Measurements from ENCODE around the gene EEFSEC. TPM values are rescaled to one million over a fixed set of nuclear protein-coding genes. Genes with fewer than 3 reads are reported as not detected.

Gene EEFSEC
- total and polyA plus RNA-seq, 2 of the 8 experiments (the other 6 are each of a cell fraction or from before 2014, with no cell fraction given), result 13.1 to 19.8 TPM

DNA sequence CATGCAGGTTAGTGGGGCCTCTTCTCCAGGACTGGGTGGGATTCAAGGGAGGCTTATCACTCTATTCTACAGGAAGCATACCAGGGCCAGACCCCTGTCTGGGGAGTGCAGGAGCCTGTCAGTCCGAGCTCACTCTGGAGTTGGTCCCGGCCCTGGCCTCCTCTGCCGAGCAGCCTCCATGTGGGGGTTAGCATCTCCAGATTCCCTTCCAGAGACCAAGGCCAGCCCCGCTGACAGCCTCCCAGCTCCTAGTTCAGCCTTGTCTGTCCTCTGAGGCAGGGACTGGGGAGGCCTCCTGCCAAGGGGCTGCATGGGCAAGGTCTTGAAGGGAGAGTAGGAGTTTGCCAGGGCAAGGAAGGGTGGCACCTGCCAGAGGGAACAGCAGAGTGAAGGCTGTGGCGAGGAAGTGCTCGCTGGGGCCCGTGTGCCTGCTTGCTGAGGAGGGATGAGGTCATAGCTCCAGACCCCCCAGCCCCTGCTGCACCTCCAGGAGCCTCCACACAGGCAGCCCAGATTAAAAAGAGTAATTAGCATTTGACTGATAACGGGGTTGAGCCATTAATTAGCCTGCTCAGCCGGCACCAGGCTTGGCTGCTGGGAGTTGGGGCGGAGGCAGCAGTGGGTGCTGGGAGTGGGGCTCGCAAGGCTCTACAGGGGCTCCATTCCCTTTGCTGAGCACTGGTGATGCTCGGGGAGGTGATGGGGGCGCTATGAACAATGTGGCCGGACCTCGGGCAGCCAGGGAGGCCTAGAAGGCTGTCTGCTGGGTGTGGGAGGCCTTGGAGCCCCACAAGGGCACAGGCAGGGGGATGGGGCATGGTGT is 259.1 kb downstream of the EEFSEC start:
- Histone ChIP-seq H3K14ac (ENCODE audit: insufficient read length) (no peak overlapping the region), H3K4me1 (replicated peaks in 1 of 4; ENCODE audit: control insufficient read depth in 3 of 4, insufficient read depth in 4 of 4, low read length in 3 of 4) (peaks cover 0 to 24% (median 19%) of the 10 kb centered on the region in 4 experiments; a peak in 6 of 7 replicates), H3K4me2 (ENCODE audit: insufficient read depth in 1 of 2, low read depth in 2 of 2, low read length in 2 of 2) (peak overlapping the region; percentile 14 to 31; a peak in 3 of 4 replicates), H4K20me1 (replicated peaks in 1 of 2; ENCODE audit: control insufficient read depth in 1 of 2, insufficient read depth in 2 of 2, low read length in 2 of 2) (no peaks in the 10 kb centered on the region), H3K4me3 (ENCODE audit: extremely low read depth in 1 of 4, insufficient read depth in 2 of 4, low read depth in 3 of 4, low read length in 4 of 4) (no peak overlapping the region), H2BK120ac (replicated peaks; ENCODE audit: low read depth, low read length) (no peak overlapping the region), H3K9me3 (ENCODE audit: insufficient read depth in 2 of 2, low read depth in 1 of 2, low read length in 1 of 2) (no peaks in the 10 kb centered on the region), H2AK5ac (ENCODE audit: low read depth, low read length) (no peak overlapping the region), H4K8ac (ENCODE audit: extremely low read depth, insufficient read depth, low read length) (peak overlapping the region; percentile 82), H3K27me3 (replicated peaks in 1 of 4; ENCODE audit: control insufficient read depth in 3 of 4, extremely low read depth in 1 of 4, insufficient read depth in 3 of 4, low read length in 3 of 4) (no peaks in the 10 kb centered on the region; a peak in 1 of 7 replicates), H3K9ac (replicated peaks in 1 of 4; ENCODE audit: extremely low read depth in 1 of 4, low read depth in 3 of 4, low read length in 3 of 4) (no peak overlapping the region), H2BK5ac (ENCODE audit: low read depth, low read length) (peak overlapping the region; percentile 60; the same call in 1 of the 2 replicates), H3K23ac (ENCODE audit: insufficient read length) (no peak overlapping the region), H2BK20ac (ENCODE audit: low read length) (0 out of 2 replicates have a peak overlapping the region, but pooled peaks have one; percentile 55), H3K36me3 (ENCODE audit: control insufficient read depth in 2 of 4, insufficient read depth in 4 of 4, low read length in 3 of 4) (no peaks in the 10 kb centered on the region), H3K18ac (ENCODE audit: extremely low read depth, low read length) (no peak overlapping the region; the same call in 1 of the 2 replicates), H3K23me2 (ENCODE audit: low read depth, low read length) (peaks cover 2% of the 10 kb centered on the region; the same call in 1 of the 2 replicates), H3K56ac (replicated peaks; ENCODE audit: insufficient read length, low read depth, low read length) (no peak overlapping the region), H2AFZ (ENCODE audit: low read length) (no peak overlapping the region), H3K4ac (replicated peaks; ENCODE audit: insufficient read length, low read depth, low read length) (peak overlapping the region; percentile 16), H3K79me2 (ENCODE audit: control insufficient read depth in 1 of 2, insufficient read depth in 2 of 2, low read length in 2 of 2) (no peaks in the 10 kb centered on the region), H2BK12ac (ENCODE audit: low read depth, low read length) (peak overlapping the region; percentile 63; the same call in 1 of the 2 replicates), H2BK15ac (ENCODE audit: low read length) (peak overlapping the region; percentile 84; the same call in 1 of the 2 replicates), H4K91ac (replicated peaks; ENCODE audit: insufficient read length, low read length) (peak overlapping the region; percentile 39), H3K79me1 (ENCODE audit: low read depth, low read length) (peaks cover 2% of the 10 kb centered on the region; the same call in 1 of the 2 replicates), H4K5ac (ENCODE audit: insufficient read length, low read depth, low read length) (no peak overlapping the region), H3K27ac (ENCODE audit: low read depth, low read length) (no peak overlapping the region)
- WGBS, 2 experiments (ENCODE audit: extremely low coverage in 1 of 2, insufficient coverage in 1 of 2, insufficient read length in 1 of 2, insufficient replicate concordance in 2 of 2, low coverage in 1 of 2, low lambda C conversion rate in 2 of 2, missing lambda C conversion rate in 1 of 2), result 59% methylated on average over 15 of the region's 15 CpGs; no CpG with 5 or more reads in 1 of the 2 experiments
- ChIA-PET POLR2A (ENCODE audit: partially characterized antibody) (no interaction called here), CTCF (ENCODE audit: partially characterized antibody) (interaction anchor here (1.3 to 3.1 kb wide), 2 partner anchors 12 to 15 kb away, joined by 6 to 21 read pairs; no protein-coding TSS in a partner anchor)
- no peak for TF ChIP-seq KDM1A (IDR thresholded peaks at IDR 0.05; ENCODE audit: borderline replicate concordance, low read length)
- TF ChIP-seq CHD1 (IDR thresholded peaks at IDR 0.05; ENCODE audit: low read depth, low read length), result no peak
- TF ChIP-seq, protein P1, sequence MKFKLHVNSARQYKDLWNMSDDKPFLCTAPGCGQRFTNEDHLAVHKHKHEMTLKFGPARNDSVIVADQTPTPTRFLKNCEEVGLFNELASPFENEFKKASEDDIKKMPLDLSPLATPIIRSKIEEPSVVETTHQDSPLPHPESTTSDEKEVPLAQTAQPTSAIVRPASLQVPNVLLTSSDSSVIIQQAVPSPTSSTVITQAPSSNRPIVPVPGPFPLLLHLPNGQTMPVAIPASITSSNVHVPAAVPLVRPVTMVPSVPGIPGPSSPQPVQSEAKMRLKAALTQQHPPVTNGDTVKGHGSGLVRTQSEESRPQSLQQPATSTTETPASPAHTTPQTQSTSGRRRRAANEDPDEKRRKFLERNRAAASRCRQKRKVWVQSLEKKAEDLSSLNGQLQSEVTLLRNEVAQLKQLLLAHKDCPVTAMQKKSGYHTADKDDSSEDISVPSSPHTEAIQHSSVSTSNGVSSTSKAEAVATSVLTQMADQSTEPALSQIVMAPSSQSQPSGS (IDR thresholded peaks at IDR 0.05; ENCODE audit: low read length), result peak; percentile 55; the same call in 1 of the 2 replicates
- no peak for TF ChIP-seq SIN3A (conservative IDR thresholded peaks at IDR 0.05 in 1 of 2, IDR thresholded peaks at IDR 0.05 in 1 of 2; ENCODE audit: low read depth in 1 of 2, low read length in 2 of 2)
- TF ChIP-seq MAFK (IDR thresholded peaks at IDR 0.05; ENCODE audit: low read depth, low read length), result no peak
- no peak for TF ChIP-seq JUN (IDR thresholded peaks at IDR 0.05; ENCODE audit: low read depth, low read length)
- no peak for TF ChIP-seq EGR1 (IDR thresholded peaks at IDR 0.05; ENCODE audit: borderline replicate concordance, low read depth, low read length)
- DNase-seq (ENCODE audit: low read depth in 1 of 2, low spot score in 2 of 2) (no peak), FAIRE-seq (no peak)
